Stomach smooth muscle (tissue), 2 donors: ENCODE measurements around the gene SMIM30.

ENCODE experiments used
- H3K27ac ChIP-seq: one replicate; pipeline ENCODE4 v1.7.0; 2013; ENCODE audit warnings: mild to moderate bottlenecking, low read length, inconsistent platforms
- H3K27me3 ChIP-seq, 2 donors: one replicate each; pipeline ENCODE4 v1.7.0; 2013; ENCODE audit warnings: low read length in 2 of 2; ENCODE audit not compliant: insufficient read depth in 2 of 2, control insufficient read depth in 1 of 2
- H3K36me3 ChIP-seq, 2 donors: one replicate each; pipeline ENCODE4 v1.7.0; 2013; ENCODE audit warnings: low read length in 2 of 2; ENCODE audit not compliant: control insufficient read depth in 2 of 2, insufficient read depth in 2 of 2
- H3K4me1 ChIP-seq: one replicate; pipeline ENCODE4 v1.7.0; 2013; ENCODE audit warnings: low read length; ENCODE audit not compliant: control insufficient read depth, insufficient read depth
- H3K4me3 ChIP-seq, 2 donors: one replicate each; pipeline ENCODE4 v1.7.0; 2013; ENCODE audit warnings: low read length in 2 of 2
- H3K9ac ChIP-seq, 2 donors: one replicate each; pipeline ENCODE4 v1.7.0; 2013; ENCODE audit warnings: low read length in 2 of 2, mild to moderate bottlenecking in 1 of 2
- H3K9me3 ChIP-seq, 2 donors: one replicate each; pipeline ENCODE4 v1.7.0; 2013; ENCODE audit warnings: low read length in 2 of 2; ENCODE audit not compliant: control insufficient read depth in 2 of 2
- donor health status: healthy.
- donor health status: Pancreatic carcinoma.

Gene SMIM30

DNA sequence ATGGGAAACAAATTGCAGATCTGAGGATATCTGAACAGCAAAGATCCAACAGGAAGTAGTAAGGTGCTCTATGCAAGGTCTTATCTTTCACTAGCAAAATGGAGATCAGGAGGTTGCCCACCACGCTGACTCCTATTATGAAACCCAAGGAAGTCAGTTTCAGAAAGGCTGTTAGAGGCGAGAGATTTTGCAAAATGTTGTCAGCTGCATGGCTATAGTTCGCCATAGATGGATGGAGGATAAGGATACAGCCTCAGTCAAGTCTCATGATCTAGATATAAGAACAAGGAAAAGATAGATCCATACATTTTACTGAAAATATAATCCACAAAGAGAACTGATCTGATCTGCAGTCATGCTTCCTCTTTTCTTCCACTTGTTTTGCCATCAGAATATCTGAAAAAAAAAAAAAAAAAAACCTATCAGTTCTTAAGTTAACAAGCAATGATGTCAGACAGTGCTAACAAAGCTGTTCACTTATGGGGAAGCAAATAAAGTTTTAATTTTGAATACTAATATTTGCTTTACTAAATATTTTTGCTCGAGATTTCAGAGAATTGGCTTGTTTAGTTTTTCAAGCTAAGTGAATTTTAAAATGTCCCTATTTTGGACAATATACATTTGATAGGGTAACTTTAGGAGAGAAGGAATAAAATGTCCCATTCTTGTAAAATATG, 33.7 kb downstream of the SMIM30 start:
- Histone ChIP-seq H3K36me3 (no peaks in the 10 kb centered on the region), H3K9ac (no peak overlapping the region), H3K9me3 (no peaks in the 10 kb centered on the region), H3K4me1 (peaks cover 4% of the 10 kb centered on the region), H3K27me3 (no peaks in the 10 kb centered on the region), H3K27ac (no peak overlapping the region), H3K4me3 (no peak overlapping the region)

DNA sequence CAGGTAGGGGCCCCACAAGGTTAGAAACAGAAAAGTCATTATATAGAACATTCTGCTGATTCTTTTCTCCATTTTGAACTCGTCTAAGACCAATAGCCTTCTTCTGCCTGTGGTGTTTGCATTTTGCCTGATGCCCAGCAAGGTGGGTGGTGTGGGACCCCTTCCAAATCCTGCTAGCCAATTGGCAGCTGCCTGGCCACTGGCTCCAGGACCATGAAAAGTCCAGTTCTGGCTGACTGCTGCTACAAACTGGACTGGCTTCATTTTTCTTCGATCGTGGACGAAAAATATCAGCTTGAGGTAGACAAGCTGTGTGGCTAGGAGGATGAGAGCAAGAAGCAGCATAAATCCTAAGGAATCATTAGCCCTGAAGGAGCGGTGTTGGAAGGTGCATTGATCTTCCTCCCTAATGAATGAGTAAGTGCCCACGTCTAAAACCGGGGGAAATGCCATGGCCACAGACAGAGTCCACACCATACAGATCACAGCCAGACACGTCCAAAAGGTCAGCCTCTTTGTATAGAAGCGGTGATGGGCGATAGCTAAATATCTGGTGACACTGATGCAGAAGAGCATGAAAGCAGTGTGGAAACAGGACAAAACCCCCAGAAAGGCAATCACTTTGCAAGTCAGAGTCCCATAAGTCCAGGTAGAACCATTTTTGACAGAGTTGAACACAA, 34.4 kb downstream of the SMIM30 start:
- Histone ChIP-seq H3K4me3 (no peak overlapping the region), H3K27ac (no peak overlapping the region)

DNA sequence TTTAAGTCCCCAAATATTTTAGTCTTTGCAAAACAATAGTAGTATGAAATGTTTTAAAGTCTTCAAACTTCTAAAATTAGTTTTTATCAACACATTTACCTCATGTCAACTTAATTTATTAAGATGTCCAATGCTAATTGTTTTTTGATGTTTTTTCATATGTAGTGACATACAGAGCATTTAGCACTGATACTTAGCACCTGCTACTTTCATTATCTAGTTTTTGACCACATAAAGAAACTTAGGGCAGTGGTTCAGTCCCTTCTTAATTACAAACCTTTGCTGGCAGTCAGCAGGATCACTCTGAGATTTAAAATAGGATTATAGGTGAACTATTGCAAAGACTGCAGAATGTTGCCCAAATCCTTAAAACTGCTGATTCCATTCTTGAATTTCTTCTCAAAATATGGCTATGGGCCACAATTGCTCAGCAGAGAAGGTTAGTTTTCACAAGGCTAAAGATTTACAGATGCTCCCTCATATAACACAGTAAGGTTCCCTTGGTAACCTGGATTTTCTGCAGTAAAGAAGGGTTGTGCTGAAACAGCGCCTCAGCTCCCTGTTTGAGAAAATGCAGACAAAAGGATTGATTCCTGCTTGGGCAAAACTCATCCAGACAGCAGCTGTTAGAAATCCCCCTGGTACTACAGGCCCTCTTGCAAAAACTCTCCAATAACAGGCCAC, 35.1 kb downstream of the SMIM30 start:
- no peaks in the 10 kb centered on the region for H3K9me3 ChIP-seq
- no peaks in the 10 kb centered on the region for H3K27me3 ChIP-seq
- H3K36me3 ChIP-seq = no peaks in the 10 kb centered on the region
- H3K9ac ChIP-seq = no peak overlapping the region
- no peak overlapping the region for H3K27ac ChIP-seq
- H3K4me1 ChIP-seq = peaks cover 4% of the 10 kb centered on the region
- H3K4me3 ChIP-seq = no peak overlapping the region

More for the DNA sequence above, 34.4 kb downstream of the SMIM30 start:
- H3K36me3 ChIP-seq = no peaks in the 10 kb centered on the region
- no peak overlapping the region for H3K9ac ChIP-seq
- H3K9me3 ChIP-seq = no peaks in the 10 kb centered on the region
- H3K27me3 ChIP-seq = no peaks in the 10 kb centered on the region
- H3K4me1 ChIP-seq = peaks cover 4% of the 10 kb centered on the region

DNA sequence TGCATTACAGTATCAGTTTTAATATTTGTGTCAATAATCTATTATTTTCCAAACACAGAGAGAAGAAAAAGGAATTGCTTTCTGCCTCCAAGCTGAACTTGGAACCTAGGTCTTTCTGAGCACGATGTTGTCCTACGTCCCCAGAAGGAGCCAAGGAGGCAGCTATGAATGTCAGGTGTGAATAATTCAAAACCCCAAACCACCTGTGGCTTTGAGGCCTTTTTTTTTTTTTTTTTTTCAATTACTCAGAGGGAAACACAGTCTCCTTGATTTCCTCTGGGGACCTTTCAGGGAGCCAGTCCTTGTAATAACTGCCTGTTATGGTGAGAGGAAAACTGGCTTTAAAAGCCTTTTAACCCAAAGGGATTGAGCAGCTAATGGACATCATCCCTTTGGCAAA, 40.0 kb downstream of the SMIM30 start:
- Histone ChIP-seq H3K27ac (no peak overlapping the region), H3K4me1 (no peaks in the 10 kb centered on the region), H3K4me3 (no peak overlapping the region), H3K9ac (no peak overlapping the region), H3K36me3 (no peaks in the 10 kb centered on the region), H3K27me3 (no peaks in the 10 kb centered on the region), H3K9me3 (no peaks in the 10 kb centered on the region)

DNA sequence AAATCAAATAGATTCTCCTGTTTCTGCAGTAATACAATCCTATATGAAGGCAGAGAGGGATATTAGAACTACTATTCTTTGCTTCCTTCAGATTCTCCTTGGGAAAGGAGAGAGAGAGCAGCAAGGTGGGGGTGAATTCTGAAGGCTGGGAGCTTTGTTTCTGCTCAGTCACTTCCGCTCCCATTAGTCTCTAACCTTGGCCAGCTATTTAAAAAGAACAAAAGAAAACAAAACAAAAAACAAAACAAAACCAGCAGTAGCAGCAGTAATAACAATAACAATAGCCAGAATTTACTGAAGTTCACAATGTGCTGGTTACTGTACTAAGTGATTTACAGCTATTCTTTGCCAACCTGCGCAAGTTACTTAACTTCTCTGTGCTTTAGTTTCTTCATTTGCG, 41.7 kb downstream of the SMIM30 start:
- Histone ChIP-seq H3K36me3 (no peaks in the 10 kb centered on the region), H3K9me3 (no peaks in the 10 kb centered on the region), H3K4me1 (no peaks in the 10 kb centered on the region), H3K27me3 (no peaks in the 10 kb centered on the region), H3K4me3 (no peak overlapping the region), H3K27ac (no peak overlapping the region), H3K9ac (no peak overlapping the region)

DNA sequence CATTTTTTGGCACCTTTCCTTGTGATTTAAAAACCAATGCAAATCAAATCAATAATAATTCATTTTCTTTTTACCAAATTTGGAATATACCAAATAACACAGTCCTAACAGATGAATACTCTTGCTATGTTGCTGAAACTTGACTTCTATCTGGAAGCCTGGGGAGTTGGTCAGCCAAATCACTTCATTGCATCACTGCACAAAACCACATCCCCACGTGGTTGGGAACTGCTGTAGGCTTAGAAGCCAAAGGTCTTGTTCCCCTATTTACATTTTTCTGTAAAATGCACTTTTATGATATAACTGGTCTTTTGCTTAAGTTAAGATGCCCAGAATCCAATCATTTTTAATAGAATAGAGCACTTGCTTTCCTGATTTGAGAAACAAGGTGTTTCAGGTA, 46.9 kb downstream of the SMIM30 start:
- Histone ChIP-seq H3K9ac (no peak overlapping the region), H3K27me3 (no peaks in the 10 kb centered on the region), H3K27ac (no peak overlapping the region), H3K36me3 (no peaks in the 10 kb centered on the region), H3K9me3 (no peaks in the 10 kb centered on the region), H3K4me1 (no peaks in the 10 kb centered on the region), H3K4me3 (no peak overlapping the region)
